WTC11 (cell line): Measurements from ENCODE around the gene SLC26A8.

Experiments
- FOXK1 ChIP-seq: sonication (generic); formaldehyde crosslinking; IDR thresholded peaks from 2 replicates; pipeline ENCODE4 v1.8.0; 2022; ENCODE audit warnings: mild to moderate bottlenecking, moderate library complexity, missing genetic modification reagents
- TP53 ChIP-seq: sonication (generic); formaldehyde crosslinking; IDR thresholded peaks from 2 replicates; pipeline ENCODE4 v1.8.1; 2023; ENCODE audit warnings: mild to moderate bottlenecking, missing genetic modification reagents
- ZNF396 ChIP-seq: fragments of 250-450 bp; sonication (Bioruptor Pico); IDR thresholded peaks from 2 replicates; pipeline ENCODE4 v1.8.0; 2021; ENCODE audit warnings: mild to moderate bottlenecking, moderate library complexity, borderline replicate concordance
- TF ChIP-seq, protein P1 (sequence below): fragments of 200-600 bp; IDR thresholded peaks from 2 replicates; pipeline ENCODE4 v1.8.0; 2022; ENCODE audit warnings: antibody characterized with exemption
- TF ChIP-seq, protein P2 (sequence below): sonication (generic); formaldehyde crosslinking; conservative IDR thresholded peaks from 2 replicates; pipeline ENCODE4 v1.8.1; 2022; ENCODE audit warnings: mild to moderate bottlenecking, missing genetic modification reagents

DNA sequence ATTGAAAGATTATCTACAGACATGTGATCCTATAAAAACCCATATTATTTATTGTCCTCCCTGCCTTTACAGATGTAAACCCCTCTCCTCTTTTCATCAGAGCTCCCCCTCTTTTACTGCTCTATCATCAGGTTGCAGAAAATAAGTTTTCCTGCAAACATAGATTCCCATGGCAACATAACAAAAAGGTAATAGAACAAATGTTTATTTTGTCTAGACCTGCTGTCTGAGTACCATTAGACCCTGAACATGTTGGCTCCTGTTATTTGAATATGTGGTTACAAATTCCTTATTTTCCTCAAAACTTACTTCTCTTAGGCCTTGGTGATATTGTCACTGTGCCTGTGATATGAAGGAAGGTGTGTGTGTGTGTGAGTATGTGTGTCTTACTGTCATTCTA lies 14.7 kb upstream of the SLC26A8 start:
- TF ChIP-seq TP53 (CRISPR knock-in tag) (no peak), ZNF396 (CRISPR knock-in tag) (no peak), FOXK1 (CRISPR knock-in tag) (no peak)
- TF ChIP-seq, protein P1, sequence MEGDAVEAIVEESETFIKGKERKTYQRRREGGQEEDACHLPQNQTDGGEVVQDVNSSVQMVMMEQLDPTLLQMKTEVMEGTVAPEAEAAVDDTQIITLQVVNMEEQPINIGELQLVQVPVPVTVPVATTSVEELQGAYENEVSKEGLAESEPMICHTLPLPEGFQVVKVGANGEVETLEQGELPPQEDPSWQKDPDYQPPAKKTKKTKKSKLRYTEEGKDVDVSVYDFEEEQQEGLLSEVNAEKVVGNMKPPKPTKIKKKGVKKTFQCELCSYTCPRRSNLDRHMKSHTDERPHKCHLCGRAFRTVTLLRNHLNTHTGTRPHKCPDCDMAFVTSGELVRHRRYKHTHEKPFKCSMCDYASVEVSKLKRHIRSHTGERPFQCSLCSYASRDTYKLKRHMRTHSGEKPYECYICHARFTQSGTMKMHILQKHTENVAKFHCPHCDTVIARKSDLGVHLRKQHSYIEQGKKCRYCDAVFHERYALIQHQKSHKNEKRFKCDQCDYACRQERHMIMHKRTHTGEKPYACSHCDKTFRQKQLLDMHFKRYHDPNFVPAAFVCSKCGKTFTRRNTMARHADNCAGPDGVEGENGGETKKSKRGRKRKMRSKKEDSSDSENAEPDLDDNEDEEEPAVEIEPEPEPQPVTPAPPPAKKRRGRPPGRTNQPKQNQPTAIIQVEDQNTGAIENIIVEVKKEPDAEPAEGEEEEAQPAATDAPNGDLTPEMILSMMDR = no peak
- TF ChIP-seq, protein P2, sequence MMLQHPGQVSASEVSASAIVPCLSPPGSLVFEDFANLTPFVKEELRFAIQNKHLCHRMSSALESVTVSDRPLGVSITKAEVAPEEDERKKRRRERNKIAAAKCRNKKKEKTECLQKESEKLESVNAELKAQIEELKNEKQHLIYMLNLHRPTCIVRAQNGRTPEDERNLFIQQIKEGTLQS = no peak
